Measurements from ENCODE around the gene BOLA3. TPM values are rescaled to one million over a fixed set of nuclear protein-coding genes. Genes with fewer than 3 reads are reported as not detected.

Gene BOLA3
- total RNA-seq, 1 experiment from 2014 or later: 112 TPM

DNA sequence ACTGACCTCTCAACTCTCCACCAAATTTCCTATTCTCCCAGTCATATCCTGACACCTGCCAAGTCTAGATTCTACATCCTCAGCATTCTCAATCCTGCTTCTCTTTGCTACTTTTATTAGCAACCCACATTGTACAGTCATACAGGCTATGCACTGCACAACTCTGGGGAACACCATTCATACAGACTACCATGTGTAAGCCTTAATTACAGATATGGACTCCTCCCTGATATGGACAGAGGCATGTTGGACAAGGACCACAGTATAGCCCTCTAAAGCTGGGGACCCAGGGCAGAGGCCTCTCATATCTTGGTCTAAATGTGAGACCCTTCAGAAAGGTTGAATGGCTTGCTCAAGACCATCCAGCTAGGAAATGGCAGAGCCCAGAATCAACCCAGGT is 36.3 kb downstream of the BOLA3 start:
- in situ Hi-C loops (cut with HindIII; ENCODE audit: low pct_unique_long_range_greater_than_20kb, low sequenced_read_pairs): no loop called here

DNA sequence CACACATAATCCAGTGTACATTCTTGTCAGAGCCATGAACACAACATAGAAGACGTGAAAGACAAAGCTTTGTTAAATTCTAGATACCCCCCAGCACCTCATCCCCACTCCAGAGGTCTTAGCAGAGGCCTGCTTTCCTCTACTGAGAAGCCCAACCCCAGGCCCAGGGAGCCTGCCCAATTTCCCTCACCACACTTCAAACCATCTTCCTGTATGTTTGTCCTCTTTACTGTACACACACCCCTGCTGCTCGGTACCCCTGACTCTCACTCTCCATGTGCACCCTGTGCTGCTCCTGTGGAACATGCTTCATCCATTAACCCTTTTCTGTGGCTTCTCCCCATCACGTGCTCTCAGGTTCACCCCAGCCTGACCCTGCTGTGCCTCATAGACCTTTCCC is 37.2 kb downstream of the BOLA3 start:
- DNase-seq (ENCODE audit: low read depth): no peak
- in situ Hi-C loops (cut with HindIII; ENCODE audit: low pct_unique_long_range_greater_than_20kb, low sequenced_read_pairs): no loop called here

More for the DNA sequence above, 36.3 kb downstream of the BOLA3 start:
- no peak for DNase-seq (ENCODE audit: low read depth)

- DNase-seq (ENCODE audit: low read depth): no peak
- in situ Hi-C loops (cut with HindIII; ENCODE audit: low pct_unique_long_range_greater_than_20kb, low sequenced_read_pairs): no loop called here
Measured at GRCh38 chr2:74109551-74109950, 38.2 kb downstream of the BOLA3 start.

- in situ Hi-C loops (cut with HindIII; ENCODE audit: low pct_unique_long_range_greater_than_20kb, low sequenced_read_pairs): no loop called here
- DNase-seq (ENCODE audit: low read depth): no peak
Measured at GRCh38 chr2:74107071-74107470, 40.6 kb downstream of the BOLA3 start.

DNA sequence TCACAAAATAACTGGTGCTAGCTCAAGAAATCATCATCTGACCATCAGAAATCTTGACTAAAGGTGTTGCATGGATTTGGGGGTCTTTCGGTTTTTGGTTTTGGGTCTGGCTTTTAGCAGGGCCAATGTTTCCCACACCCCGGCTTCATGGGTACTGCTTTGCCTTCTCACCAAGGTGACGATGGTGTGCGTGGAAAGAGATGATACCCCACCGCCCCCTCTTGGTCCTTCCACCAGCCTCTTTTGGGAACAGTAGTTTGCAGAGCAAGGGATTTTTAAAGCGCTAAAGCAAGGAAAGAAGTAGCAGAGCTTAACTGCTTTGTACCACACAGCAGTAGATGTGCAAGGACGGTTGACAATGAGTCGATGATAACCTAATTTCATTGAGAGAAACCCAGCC is 42.3 kb downstream of the BOLA3 start:
- DNase-seq (ENCODE audit: low read depth): no peak
- in situ Hi-C loops (cut with HindIII; ENCODE audit: low pct_unique_long_range_greater_than_20kb, low sequenced_read_pairs): no loop called here

DNA sequence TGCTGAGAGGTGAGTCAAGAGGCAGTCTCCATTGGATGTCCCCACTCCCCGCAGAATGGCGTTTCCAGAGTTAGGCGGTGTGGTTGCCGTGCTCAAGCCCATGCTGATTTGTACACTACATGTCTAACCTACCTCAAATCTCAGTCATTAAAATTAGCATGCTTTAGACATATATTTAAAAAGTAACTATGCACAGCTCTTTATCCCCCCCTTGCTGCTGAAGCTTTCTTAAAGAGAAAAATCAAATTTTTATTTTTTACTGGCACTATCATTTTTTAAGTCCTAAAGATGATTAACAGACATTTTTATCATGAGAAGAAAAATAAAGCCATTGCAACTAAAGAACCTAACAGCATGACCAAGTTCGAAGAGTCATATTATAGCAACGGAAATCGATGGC is 42.9 kb downstream of the BOLA3 start:
- in situ Hi-C loops (cut with HindIII; ENCODE audit: low pct_unique_long_range_greater_than_20kb, low sequenced_read_pairs): no loop called here

GRCh38 chr2:74103763-74104162 is 43.9 kb downstream of the BOLA3 start:
- no peak for DNase-seq (ENCODE audit: low read depth)
- in situ Hi-C loops (cut with HindIII; ENCODE audit: low pct_unique_long_range_greater_than_20kb, low sequenced_read_pairs): no loop called here

More for the DNA sequence above, 42.9 kb downstream of the BOLA3 start:
- no peak for DNase-seq (ENCODE audit: low read depth)

DNA sequence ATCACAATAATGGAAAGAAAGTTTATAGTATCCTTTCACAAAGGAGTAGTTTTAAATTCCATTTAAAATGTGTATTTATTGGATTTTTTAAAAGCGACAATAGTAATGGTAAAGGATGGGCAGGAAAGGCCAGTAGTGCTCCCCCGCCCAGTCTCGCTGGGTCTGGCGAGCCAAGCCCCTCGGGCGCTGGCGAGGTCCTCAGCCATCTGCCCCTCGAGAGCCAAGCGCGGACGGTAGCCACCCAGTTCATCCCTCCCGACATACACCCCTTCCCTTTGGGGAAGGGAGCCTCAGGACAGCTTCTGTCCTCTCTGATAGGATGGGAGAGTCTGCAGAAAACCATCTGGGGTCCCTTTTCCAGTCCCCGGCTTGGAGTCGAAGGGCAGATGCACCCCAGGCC is 45.2 kb downstream of the BOLA3 start:
- in situ Hi-C loops (cut with HindIII; ENCODE audit: low pct_unique_long_range_greater_than_20kb, low sequenced_read_pairs): no loop called here
- DNase-seq (ENCODE audit: low read depth): no peak

GRCh38 chr2:74101574-74102300 is 46.0 kb downstream of the BOLA3 start:
- DNase-seq (ENCODE audit: low read depth): no peak
- in situ Hi-C loops (cut with HindIII; ENCODE audit: low pct_unique_long_range_greater_than_20kb, low sequenced_read_pairs): no loop called here

GRCh38 chr2:74100254-74101216 is 47.2 kb downstream of the BOLA3 start:
- DNase-seq (ENCODE audit: low read depth): no peak
- in situ Hi-C loops (cut with HindIII; ENCODE audit: low pct_unique_long_range_greater_than_20kb, low sequenced_read_pairs): no loop called here

GRCh38 chr2:74099835-74100234 is 47.9 kb downstream of the BOLA3 start:
- no peak for DNase-seq (ENCODE audit: low read depth)
- in situ Hi-C loops (cut with HindIII; ENCODE audit: low pct_unique_long_range_greater_than_20kb, low sequenced_read_pairs): no loop called here

GRCh38 chr2:74099271-74099670 is 48.4 kb downstream of the BOLA3 start:
- in situ Hi-C loops (cut with HindIII; ENCODE audit: low pct_unique_long_range_greater_than_20kb, low sequenced_read_pairs): no loop called here
- no peak for DNase-seq (ENCODE audit: low read depth)

DNA sequence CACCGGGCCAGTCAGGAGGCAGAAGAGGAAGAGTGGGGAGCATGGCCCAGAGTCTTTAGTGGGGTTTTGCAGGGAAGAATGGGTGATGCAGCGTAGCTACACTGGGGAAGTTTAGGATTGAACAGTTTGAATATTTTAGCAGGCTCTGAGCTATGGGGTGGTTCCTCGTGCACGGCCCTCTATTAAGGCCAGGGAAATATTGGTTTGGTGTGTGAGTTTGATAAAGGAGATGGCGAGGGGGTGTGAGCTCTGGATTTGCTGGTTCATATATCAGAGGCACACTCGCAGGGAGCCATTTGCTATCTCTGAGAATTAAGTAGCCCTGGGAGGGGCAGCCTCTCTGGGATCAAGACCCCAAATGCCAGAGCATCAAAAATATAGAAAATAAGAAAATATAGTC is 50.1 kb downstream of the BOLA3 start:
- in situ Hi-C loops (cut with HindIII; ENCODE audit: low pct_unique_long_range_greater_than_20kb, low sequenced_read_pairs): no loop called here
- DNase-seq (ENCODE audit: low read depth): no peak

DNA sequence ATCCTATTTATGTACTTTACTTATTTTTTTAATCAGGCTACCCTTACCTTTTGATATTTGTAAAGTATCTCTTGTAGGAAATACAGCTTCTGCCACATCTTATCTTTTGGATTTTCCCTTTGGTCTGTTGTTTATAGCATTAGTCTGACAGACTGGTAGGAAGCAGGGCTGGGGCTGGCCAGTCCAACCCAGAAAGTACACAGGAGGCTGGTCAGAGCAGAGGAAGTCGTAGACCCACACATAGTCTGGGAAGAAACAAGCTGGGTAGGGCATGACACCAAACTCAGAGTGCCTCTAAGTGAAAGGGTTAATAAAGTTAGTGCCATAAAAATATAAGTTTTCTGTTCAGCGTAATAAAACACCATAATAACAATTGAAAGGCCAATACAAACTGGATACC is 51.7 kb downstream of the BOLA3 start:
- in situ Hi-C loops (cut with HindIII; ENCODE audit: low pct_unique_long_range_greater_than_20kb, low sequenced_read_pairs): no loop called here

DNA sequence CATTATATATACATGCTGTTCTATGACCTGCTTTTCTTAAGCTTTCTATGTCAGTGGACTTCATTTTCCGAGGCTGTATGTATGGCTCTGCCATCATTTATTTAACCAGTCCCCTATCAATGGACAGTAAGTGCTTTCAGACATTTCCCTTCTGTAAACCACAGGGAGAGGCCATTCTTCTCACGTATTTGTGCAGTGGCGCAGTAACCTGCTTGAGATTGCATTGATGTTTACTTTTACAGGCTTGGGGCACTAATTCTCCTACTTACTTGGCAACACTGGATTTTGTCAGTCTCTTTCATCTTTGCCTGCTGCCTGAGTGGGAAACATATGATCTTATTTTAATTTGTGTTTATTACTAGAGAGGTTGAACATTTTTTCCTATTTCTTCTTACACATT is 52.1 kb downstream of the BOLA3 start:
- in situ Hi-C loops (cut with HindIII; ENCODE audit: low pct_unique_long_range_greater_than_20kb, low sequenced_read_pairs): no loop called here
- no peak for DNase-seq (ENCODE audit: low read depth)

More for the DNA sequence above, 51.7 kb downstream of the BOLA3 start:
- no peak for DNase-seq (ENCODE audit: low read depth)

- in situ Hi-C loops (cut with HindIII; ENCODE audit: low pct_unique_long_range_greater_than_20kb, low sequenced_read_pairs): no loop called here
- no peak for DNase-seq (ENCODE audit: low read depth)
Measured at GRCh38 chr2:74094291-74094690, 53.4 kb downstream of the BOLA3 start.

GRCh38 chr2:74093840-74094239 is 53.9 kb downstream of the BOLA3 start:
- no peak for DNase-seq (ENCODE audit: low read depth)
- in situ Hi-C loops (cut with HindIII; ENCODE audit: low pct_unique_long_range_greater_than_20kb, low sequenced_read_pairs): no loop called here

- in situ Hi-C loops (cut with HindIII; ENCODE audit: low pct_unique_long_range_greater_than_20kb, low sequenced_read_pairs): no loop called here
- DNase-seq (ENCODE audit: low read depth): no peak
Measured at GRCh38 chr2:74093426-74093825, 54.3 kb downstream of the BOLA3 start.

- no peak for DNase-seq (ENCODE audit: low read depth)
- in situ Hi-C loops (cut with HindIII; ENCODE audit: low pct_unique_long_range_greater_than_20kb, low sequenced_read_pairs): no loop called here
Measured at GRCh38 chr2:74092275-74092674, 55.4 kb downstream of the BOLA3 start.

All from Caki2 (cell line).